ENCODE data around the gene LYSMD4. TPM values are rescaled to one million over a fixed set of nuclear protein-coding genes. Genes with fewer than 3 reads are reported as not detected.
A peak's percentile ranks its signal among the peaks of the same experiment; 100 is the strongest.
"Not testable (repeated sequence)": the region's sequence is repeated elsewhere in the genome, so short reads cannot be mapped to it uniquely, and the experiment has no call there.

Gene LYSMD4
- polyA plus RNA-seq: 10 to 100 TPM in 1 of 2 donors, 1 to 10 TPM in 1; 8.7 to 11.0 TPM

- 7 to 8% methylated on average over 65 to 69 of the region's 69 CpGs for WGBS, 2 donors
- H3K27ac ChIP-seq (ENCODE audit: low read depth in 2 of 2, low read length in 1 of 2): peak within 1 kb of the TSS; percentile 95
- H3K4me3 ChIP-seq (ENCODE audit: low read depth in 1 of 2, low read length in 2 of 2): peak within 1 kb of the TSS; percentile 89 to 92
- peaks cover 0 to 10% of the 10 kb centered on the region in 2 donors for H3K36me3 ChIP-seq (ENCODE audit: control insufficient read depth in 2 of 2, insufficient read depth in 2 of 2, low read length in 1 of 2)
- no peaks in the 10 kb centered on the region for H3K27me3 ChIP-seq (ENCODE audit: control insufficient read depth in 1 of 2, insufficient read depth in 2 of 2, low read length in 2 of 2)
- H3K4me1 ChIP-seq (ENCODE audit: control insufficient read depth in 2 of 2, insufficient read depth in 2 of 2, low read length in 1 of 2): peaks cover 0 to 3% of the 10 kb centered on the region in 2 donors
- H3K9me3 ChIP-seq (ENCODE audit: control insufficient read depth in 2 of 2, insufficient read depth in 1 of 2, low read depth in 1 of 2, low read length in 1 of 2): no peaks in the 10 kb centered on the region
These were observed at the start of gene LYSMD4 for GRCh38 chr15:99733268-99734039. TSS of gene LYSMD4 (minus strand) at chr15:99733437. CDS start at chr15:99731999, 1,438 bp downstream.

GRCh38 chr15:99782029-99782428, 48.8 kb upstream of the LYSMD4 start:
- 41 to 68% methylated on average over 1 of the region's 4 CpGs for WGBS, 2 donors
- H3K27ac ChIP-seq (ENCODE audit: low read depth in 2 of 2, low read length in 1 of 2); H3K9me3 ChIP-seq (ENCODE audit: control insufficient read depth in 2 of 2, insufficient read depth in 1 of 2, low read depth in 1 of 2, low read length in 1 of 2); H3K4me1 ChIP-seq (ENCODE audit: control insufficient read depth in 2 of 2, insufficient read depth in 2 of 2, low read length in 1 of 2); H3K36me3 ChIP-seq (ENCODE audit: control insufficient read depth in 2 of 2, insufficient read depth in 2 of 2, low read length in 1 of 2); H3K4me3 ChIP-seq (ENCODE audit: low read depth in 1 of 2, low read length in 2 of 2); H3K27me3 ChIP-seq (ENCODE audit: control insufficient read depth in 1 of 2, insufficient read depth in 2 of 2, low read length in 2 of 2): not testable (repeated sequence)

- H3K4me3 ChIP-seq (ENCODE audit: low read depth in 1 of 2, low read length in 2 of 2): no peak overlapping the region
- H3K9me3 ChIP-seq (ENCODE audit: control insufficient read depth in 2 of 2, insufficient read depth in 1 of 2, low read depth in 1 of 2, low read length in 1 of 2): no peaks in the 10 kb centered on the region
- no peaks in the 10 kb centered on the region for H3K36me3 ChIP-seq (ENCODE audit: control insufficient read depth in 2 of 2, insufficient read depth in 2 of 2, low read length in 1 of 2)
- no peaks in the 10 kb centered on the region for H3K27me3 ChIP-seq (ENCODE audit: control insufficient read depth in 1 of 2, insufficient read depth in 2 of 2, low read length in 2 of 2)
- WGBS, 2 donors: 84% methylated on average over 1 of the region's 1 CpG
- no peak overlapping the region for H3K27ac ChIP-seq (ENCODE audit: low read depth in 2 of 2, low read length in 1 of 2)
- H3K4me1 ChIP-seq (ENCODE audit: control insufficient read depth in 2 of 2, insufficient read depth in 2 of 2, low read length in 1 of 2): no peaks in the 10 kb centered on the region
These were observed 43.9 kb upstream of the LYSMD4 start for GRCh38 chr15:99777144-99777543.

GRCh38 chr15:99764522-99764921, 31.3 kb upstream of the LYSMD4 start:
- Histone ChIP-seq H3K27ac (ENCODE audit: low read depth in 2 of 2, low read length in 1 of 2) (no peak overlapping the region), H3K27me3 (ENCODE audit: control insufficient read depth in 1 of 2, insufficient read depth in 2 of 2, low read length in 2 of 2) (no peaks in the 10 kb centered on the region), H3K36me3 (ENCODE audit: control insufficient read depth in 2 of 2, insufficient read depth in 2 of 2, low read length in 1 of 2) (no peaks in the 10 kb centered on the region), H3K4me1 (ENCODE audit: control insufficient read depth in 2 of 2, insufficient read depth in 2 of 2, low read length in 1 of 2) (no peaks in the 10 kb centered on the region), H3K4me3 (ENCODE audit: low read depth in 1 of 2, low read length in 2 of 2) (no peak overlapping the region), H3K9me3 (ENCODE audit: control insufficient read depth in 2 of 2, insufficient read depth in 1 of 2, low read depth in 1 of 2, low read length in 1 of 2) (no peaks in the 10 kb centered on the region)
- WGBS, 2 donors: 73 to 82% methylated on average over 3 of the region's 3 CpGs

- no peak overlapping the region for H3K27ac ChIP-seq (ENCODE audit: low read depth in 2 of 2, low read length in 1 of 2)
- H3K27me3 ChIP-seq (ENCODE audit: control insufficient read depth in 1 of 2, insufficient read depth in 2 of 2, low read length in 2 of 2): no peaks in the 10 kb centered on the region
- no peak overlapping the region for H3K4me3 ChIP-seq (ENCODE audit: low read depth in 1 of 2, low read length in 2 of 2)
- H3K9me3 ChIP-seq (ENCODE audit: control insufficient read depth in 2 of 2, insufficient read depth in 1 of 2, low read depth in 1 of 2, low read length in 1 of 2): no peaks in the 10 kb centered on the region
- H3K36me3 ChIP-seq (ENCODE audit: control insufficient read depth in 2 of 2, insufficient read depth in 2 of 2, low read length in 1 of 2): no peaks in the 10 kb centered on the region
- no peaks in the 10 kb centered on the region for H3K4me1 ChIP-seq (ENCODE audit: control insufficient read depth in 2 of 2, insufficient read depth in 2 of 2, low read length in 1 of 2)
- 78 to 82% methylated on average over 2 of the region's 2 CpGs for WGBS, 2 donors
These were observed 30.6 kb upstream of the LYSMD4 start for GRCh38 chr15:99763827-99764226.

- WGBS, 2 donors: 95 to 100% methylated on average over 1 of the region's 1 CpG
- H3K9me3 ChIP-seq (ENCODE audit: control insufficient read depth in 2 of 2, insufficient read depth in 1 of 2, low read depth in 1 of 2, low read length in 1 of 2): no peaks in the 10 kb centered on the region
- no peaks in the 10 kb centered on the region for H3K36me3 ChIP-seq (ENCODE audit: control insufficient read depth in 2 of 2, insufficient read depth in 2 of 2, low read length in 1 of 2)
- H3K27me3 ChIP-seq (ENCODE audit: control insufficient read depth in 1 of 2, insufficient read depth in 2 of 2, low read length in 2 of 2): no peaks in the 10 kb centered on the region
- no peaks in the 10 kb centered on the region for H3K4me1 ChIP-seq (ENCODE audit: control insufficient read depth in 2 of 2, insufficient read depth in 2 of 2, low read length in 1 of 2)
- no peak overlapping the region for H3K4me3 ChIP-seq (ENCODE audit: low read depth in 1 of 2, low read length in 2 of 2)
- H3K27ac ChIP-seq (ENCODE audit: low read depth in 2 of 2, low read length in 1 of 2): no peak overlapping the region
These were observed 29.1 kb upstream of the LYSMD4 start for GRCh38 chr15:99762288-99762687.

- Histone ChIP-seq H3K27me3 (ENCODE audit: control insufficient read depth in 1 of 2, insufficient read depth in 2 of 2, low read length in 2 of 2) (no peaks in the 10 kb centered on the region), H3K4me3 (ENCODE audit: low read depth in 1 of 2, low read length in 2 of 2) (no peak overlapping the region), H3K9me3 (ENCODE audit: control insufficient read depth in 2 of 2, insufficient read depth in 1 of 2, low read depth in 1 of 2, low read length in 1 of 2) (no peaks in the 10 kb centered on the region), H3K36me3 (ENCODE audit: control insufficient read depth in 2 of 2, insufficient read depth in 2 of 2, low read length in 1 of 2) (no peaks in the 10 kb centered on the region), H3K4me1 (ENCODE audit: control insufficient read depth in 2 of 2, insufficient read depth in 2 of 2, low read length in 1 of 2) (no peaks in the 10 kb centered on the region), H3K27ac (ENCODE audit: low read depth in 2 of 2, low read length in 1 of 2) (no peak overlapping the region)
- WGBS, 2 donors: 8 to 9% methylated on average over 7 of the region's 7 CpGs
These were observed 22.6 kb upstream of the LYSMD4 start for GRCh38 chr15:99755692-99756409.

GRCh38 chr15:99753066-99753465, 19.8 kb upstream of the LYSMD4 start:
- H3K27ac ChIP-seq (ENCODE audit: low read depth in 2 of 2, low read length in 1 of 2): no peak overlapping the region
- H3K4me1 ChIP-seq (ENCODE audit: control insufficient read depth in 2 of 2, insufficient read depth in 2 of 2, low read length in 1 of 2): no peaks in the 10 kb centered on the region
- no peaks in the 10 kb centered on the region for H3K27me3 ChIP-seq (ENCODE audit: control insufficient read depth in 1 of 2, insufficient read depth in 2 of 2, low read length in 2 of 2)
- 80 to 93% methylated on average over 4 of the region's 4 CpGs for WGBS, 2 donors
- no peaks in the 10 kb centered on the region for H3K36me3 ChIP-seq (ENCODE audit: control insufficient read depth in 2 of 2, insufficient read depth in 2 of 2, low read length in 1 of 2)
- H3K9me3 ChIP-seq (ENCODE audit: control insufficient read depth in 2 of 2, insufficient read depth in 1 of 2, low read depth in 1 of 2, low read length in 1 of 2): no peaks in the 10 kb centered on the region
- no peak overlapping the region for H3K4me3 ChIP-seq (ENCODE audit: low read depth in 1 of 2, low read length in 2 of 2)

GRCh38 chr15:99752556-99752955, 19.3 kb upstream of the LYSMD4 start:
- H3K4me1 ChIP-seq (ENCODE audit: control insufficient read depth in 2 of 2, insufficient read depth in 2 of 2, low read length in 1 of 2): no peaks in the 10 kb centered on the region
- 79 to 85% methylated on average over 4 of the region's 4 CpGs for WGBS, 2 donors
- H3K4me3 ChIP-seq (ENCODE audit: low read depth in 1 of 2, low read length in 2 of 2): no peak overlapping the region
- H3K27ac ChIP-seq (ENCODE audit: low read depth in 2 of 2, low read length in 1 of 2): no peak overlapping the region
- H3K36me3 ChIP-seq (ENCODE audit: control insufficient read depth in 2 of 2, insufficient read depth in 2 of 2, low read length in 1 of 2): no peaks in the 10 kb centered on the region
- H3K9me3 ChIP-seq (ENCODE audit: control insufficient read depth in 2 of 2, insufficient read depth in 1 of 2, low read depth in 1 of 2, low read length in 1 of 2): no peaks in the 10 kb centered on the region
- H3K27me3 ChIP-seq (ENCODE audit: control insufficient read depth in 1 of 2, insufficient read depth in 2 of 2, low read length in 2 of 2): no peaks in the 10 kb centered on the region

All from esophagus (tissue), 2 donors.